ENCODE data around the gene SPR. TPM values are rescaled to one million over a fixed set of nuclear protein-coding genes. Genes with fewer than 3 reads are reported as not detected.
A peak's percentile ranks its signal among the peaks of the same experiment; 100 is the strongest.

SPR gene
- total and polyA plus RNA-seq, 2 donors (not counting 1 experiment from before 2014, with no cell fraction given): 9.4 to 23.3 TPM

DNA sequence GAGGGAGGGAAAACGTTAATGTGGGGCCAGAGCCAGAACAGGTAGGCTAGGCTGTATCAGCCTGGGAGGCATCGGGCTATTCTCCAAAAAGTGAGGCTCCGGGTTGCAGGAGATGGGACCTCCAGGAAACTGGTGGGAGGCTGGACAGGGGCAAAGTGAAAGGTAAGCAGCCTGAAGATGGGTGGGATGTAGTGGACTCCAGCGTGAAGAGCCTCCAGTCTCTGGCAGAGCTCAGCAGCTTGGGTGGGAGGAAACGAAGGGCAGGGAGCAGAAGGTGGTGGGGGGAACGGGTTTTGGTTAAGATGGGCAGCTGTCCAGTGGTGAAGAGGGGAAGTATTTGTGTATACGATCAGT, 27.0 kb downstream of the SPR start:
- no peak overlapping the region for H3K4me2 ChIP-seq (ENCODE audit: extremely low read depth, insufficient read depth, low read length)
- H3K4me1 ChIP-seq (ENCODE audit: control insufficient read depth, extremely low read depth, insufficient read depth, low read length): no peaks in the 10 kb centered on the region
- no peaks in the 10 kb centered on the region for H3K79me2 ChIP-seq (ENCODE audit: control insufficient read depth, insufficient read depth, low read length)
- no peaks in the 10 kb centered on the region for H3K9me3 ChIP-seq (ENCODE audit: control insufficient read depth, insufficient read depth, low read depth, low read length)
- TF ChIP-seq, protein P1, sequence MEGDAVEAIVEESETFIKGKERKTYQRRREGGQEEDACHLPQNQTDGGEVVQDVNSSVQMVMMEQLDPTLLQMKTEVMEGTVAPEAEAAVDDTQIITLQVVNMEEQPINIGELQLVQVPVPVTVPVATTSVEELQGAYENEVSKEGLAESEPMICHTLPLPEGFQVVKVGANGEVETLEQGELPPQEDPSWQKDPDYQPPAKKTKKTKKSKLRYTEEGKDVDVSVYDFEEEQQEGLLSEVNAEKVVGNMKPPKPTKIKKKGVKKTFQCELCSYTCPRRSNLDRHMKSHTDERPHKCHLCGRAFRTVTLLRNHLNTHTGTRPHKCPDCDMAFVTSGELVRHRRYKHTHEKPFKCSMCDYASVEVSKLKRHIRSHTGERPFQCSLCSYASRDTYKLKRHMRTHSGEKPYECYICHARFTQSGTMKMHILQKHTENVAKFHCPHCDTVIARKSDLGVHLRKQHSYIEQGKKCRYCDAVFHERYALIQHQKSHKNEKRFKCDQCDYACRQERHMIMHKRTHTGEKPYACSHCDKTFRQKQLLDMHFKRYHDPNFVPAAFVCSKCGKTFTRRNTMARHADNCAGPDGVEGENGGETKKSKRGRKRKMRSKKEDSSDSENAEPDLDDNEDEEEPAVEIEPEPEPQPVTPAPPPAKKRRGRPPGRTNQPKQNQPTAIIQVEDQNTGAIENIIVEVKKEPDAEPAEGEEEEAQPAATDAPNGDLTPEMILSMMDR (conservative IDR thresholded peaks at IDR 0.05 in 1 of 2, IDR thresholded peaks at IDR 0.05 in 1 of 2; ENCODE audit: low read depth in 1 of 2, low read length in 2 of 2): no peak
- no peak for TF ChIP-seq EZH2 (IDR thresholded peaks at IDR 0.05; ENCODE audit: low read length, missing control alignments)
- H3K4me3 ChIP-seq (replicated peaks in 1 of 4; ENCODE audit: control extremely low read depth in 1 of 4, insufficient read depth in 1 of 4, low read depth in 3 of 4, low read length in 4 of 4): no peak overlapping the region
- no peaks in the 10 kb centered on the region for H3K36me3 ChIP-seq (ENCODE audit: control insufficient read depth, insufficient read depth, low read length)
- no peak for DNase-seq (ENCODE audit: low read depth in 2 of 2)
- H3K27me3 ChIP-seq (ENCODE audit: control insufficient read depth, insufficient read depth, low read length): peaks cover 69% of the 10 kb centered on the region
- H2AFZ ChIP-seq (ENCODE audit: low read length): no peak overlapping the region
- H3K9ac ChIP-seq (ENCODE audit: insufficient read depth, low read length): no peak overlapping the region
- H4K20me1 ChIP-seq (ENCODE audit: control insufficient read depth, extremely low read depth, insufficient read depth, low read length): no peaks in the 10 kb centered on the region
- no peak overlapping the region for H3K27ac ChIP-seq (ENCODE audit: insufficient read depth, low read length)

DNA sequence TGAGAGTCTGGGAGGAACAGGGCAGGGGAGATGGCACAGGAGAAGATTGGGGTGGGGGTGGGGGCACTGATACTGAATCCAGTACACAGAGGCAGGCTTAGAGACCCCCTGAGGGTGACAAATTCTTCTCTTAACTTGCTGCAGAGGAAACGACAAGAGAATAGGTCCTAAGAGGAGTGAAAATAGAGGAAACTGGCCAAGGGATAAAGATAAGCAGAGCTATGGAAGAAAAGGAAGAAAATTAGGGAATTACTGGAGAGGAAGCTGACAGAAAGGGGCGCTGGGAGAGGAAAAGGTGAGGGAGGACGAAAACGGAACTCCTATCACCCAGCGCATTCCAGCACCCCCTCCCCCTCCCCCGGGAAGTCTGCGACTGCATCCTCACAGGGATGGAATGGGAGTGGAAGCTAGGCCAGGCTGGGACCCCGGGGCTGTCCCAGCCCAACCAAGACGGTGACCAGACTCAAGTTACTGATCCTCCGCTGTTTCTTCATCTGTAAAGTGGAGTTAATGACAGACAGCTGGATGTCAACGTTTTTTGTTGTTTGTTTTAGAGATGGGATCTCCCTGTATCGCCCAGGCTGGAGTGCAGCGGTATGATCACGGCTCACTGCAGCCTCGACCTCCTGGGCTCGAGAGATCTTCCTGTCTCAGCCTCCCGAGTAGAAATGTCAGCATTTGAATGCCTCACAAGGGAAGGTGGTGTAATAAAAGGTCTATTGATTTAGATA, 27.5 kb downstream of the SPR start:
- H4K20me1 ChIP-seq (ENCODE audit: control insufficient read depth, extremely low read depth, insufficient read depth, low read length): no peaks in the 10 kb centered on the region
- peaks cover 70% of the 10 kb centered on the region for H3K27me3 ChIP-seq (ENCODE audit: control insufficient read depth, insufficient read depth, low read length)
- H3K79me2 ChIP-seq (ENCODE audit: control insufficient read depth, insufficient read depth, low read length): no peaks in the 10 kb centered on the region
- H3K36me3 ChIP-seq (ENCODE audit: control insufficient read depth, insufficient read depth, low read length): no peaks in the 10 kb centered on the region
- H2AFZ ChIP-seq (ENCODE audit: low read length): no peak overlapping the region
- H3K9me3 ChIP-seq (ENCODE audit: control insufficient read depth, insufficient read depth, low read depth, low read length): no peaks in the 10 kb centered on the region
- no peaks in the 10 kb centered on the region for H3K4me1 ChIP-seq (ENCODE audit: control insufficient read depth, extremely low read depth, insufficient read depth, low read length)
- no peak overlapping the region for H3K4me2 ChIP-seq (ENCODE audit: extremely low read depth, insufficient read depth, low read length)
- DNase-seq (ENCODE audit: low read depth in 2 of 2): no peak
- H3K9ac ChIP-seq (ENCODE audit: insufficient read depth, low read length): no peak overlapping the region
- no peak overlapping the region for H3K27ac ChIP-seq (ENCODE audit: insufficient read depth, low read length)
- H3K4me3 ChIP-seq (replicated peaks in 1 of 4; ENCODE audit: control extremely low read depth in 1 of 4, insufficient read depth in 1 of 4, low read depth in 3 of 4, low read length in 4 of 4): no peak overlapping the region
- TF ChIP-seq, protein P1 (conservative IDR thresholded peaks at IDR 0.05 in 1 of 2, IDR thresholded peaks at IDR 0.05 in 1 of 2; ENCODE audit: low read depth in 1 of 2, low read length in 2 of 2): no peak
- TF ChIP-seq EZH2 (IDR thresholded peaks at IDR 0.05; ENCODE audit: low read length, missing control alignments): no peak

DNA sequence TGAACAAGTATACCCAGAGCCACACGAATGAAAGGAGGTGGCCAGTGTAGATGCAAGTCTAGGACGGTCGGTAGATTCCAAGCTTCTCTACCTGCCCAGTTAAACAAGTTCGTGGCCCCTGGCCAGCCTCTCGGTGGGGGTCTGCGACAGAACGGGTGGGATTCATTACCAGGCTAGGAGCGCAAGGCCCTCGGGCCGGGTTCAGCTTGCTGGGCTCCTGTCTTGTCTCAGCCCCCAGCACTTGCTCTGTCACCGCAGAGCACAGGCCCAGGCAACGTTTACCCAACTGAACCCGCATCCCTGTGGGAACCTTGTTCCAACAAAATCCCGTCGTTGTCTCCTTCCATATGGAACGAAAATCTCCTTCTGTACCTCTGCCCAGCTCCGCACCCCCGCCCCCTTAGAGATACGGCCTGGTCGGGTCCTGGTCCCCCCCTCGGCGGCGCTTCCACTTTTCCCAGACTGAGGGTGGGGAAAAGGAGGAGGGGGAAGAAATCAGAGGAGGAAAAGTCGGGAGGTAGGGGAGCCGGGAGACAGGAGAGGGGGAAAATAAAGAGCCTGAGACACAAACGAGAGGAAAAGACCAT, 28.2 kb downstream of the SPR start:
- Histone ChIP-seq H3K4me2 (ENCODE audit: extremely low read depth, insufficient read depth, low read length) (no peak overlapping the region), H4K20me1 (ENCODE audit: control insufficient read depth, extremely low read depth, insufficient read depth, low read length) (no peaks in the 10 kb centered on the region), H3K27me3 (ENCODE audit: control insufficient read depth, insufficient read depth, low read length) (peaks cover 75% of the 10 kb centered on the region), H3K9ac (ENCODE audit: insufficient read depth, low read length) (no peak overlapping the region), H3K4me1 (ENCODE audit: control insufficient read depth, extremely low read depth, insufficient read depth, low read length) (no peaks in the 10 kb centered on the region), H3K79me2 (ENCODE audit: control insufficient read depth, insufficient read depth, low read length) (no peaks in the 10 kb centered on the region), H3K4me3 (replicated peaks in 1 of 4; ENCODE audit: control extremely low read depth in 1 of 4, insufficient read depth in 1 of 4, low read depth in 3 of 4, low read length in 4 of 4) (no peak overlapping the region), H2AFZ (ENCODE audit: low read length) (no peak overlapping the region), H3K36me3 (ENCODE audit: control insufficient read depth, insufficient read depth, low read length) (no peaks in the 10 kb centered on the region), H3K27ac (ENCODE audit: insufficient read depth, low read length) (no peak overlapping the region), H3K9me3 (ENCODE audit: control insufficient read depth, insufficient read depth, low read depth, low read length) (no peaks in the 10 kb centered on the region)
- DNase-seq (ENCODE audit: low read depth in 2 of 2): no peak
- peak; percentile 94 for TF ChIP-seq EZH2 (IDR thresholded peaks at IDR 0.05; ENCODE audit: low read length, missing control alignments)
- TF ChIP-seq, protein P1 (conservative IDR thresholded peaks at IDR 0.05 in 1 of 2, IDR thresholded peaks at IDR 0.05 in 1 of 2; ENCODE audit: low read depth in 1 of 2, low read length in 2 of 2): no peak

Data from fibroblast of lung (primary cell).